MCF 10A (cell line): Measurements from ENCODE around the gene C16orf78. TPM values are rescaled to one million over a fixed set of nuclear protein-coding genes. Genes with fewer than 3 reads are reported as not detected.

Experiments used
- BruUV-seq: library from RNA; stranded (reverse); fragments of 400-500 nt; replicated peaks from 2 replicates; lab custom pipeline; 2021; lab: Mats Ljungman, UMichigan
- CTCF ChIA-PET: fragments of 300-600 bp; sonication (Branson Sonifier 250); formaldehyde crosslinking; extraction: SDS; loops from one replicate; lab custom pipeline; 2021; ENCODE audit warnings: antibody characterized with exemption, inconsistent platforms; lab: Yijun Ruan, JAX
- POLR2A ChIA-PET: fragments of 300-600, 350-650 bp; sonication (Branson Sonifier 250); formaldehyde crosslinking; extraction: SDS; loops from one replicate; lab custom pipeline; 2020; ENCODE audit warnings: antibody characterized with exemption, inconsistent platforms; lab: Yijun Ruan, JAX
- DNase-seq: peaks from one replicate; pipeline ENCODE4 v3.0.0-alpha.2; 2018; ENCODE audit not compliant: unreplicated experiment
- H3K27ac Mint-ChIP-seq: one replicate; pipeline ENCODE4 v1.8.0; 2022; ENCODE audit warnings: mild to moderate bottlenecking, low read depth, mixed read lengths; ENCODE audit not compliant: unreplicated experiment
- H3K27me3 Mint-ChIP-seq: one replicate; pipeline ENCODE4 v1.8.0; 2022; ENCODE audit warnings: mixed read lengths; ENCODE audit not compliant: insufficient read depth, unreplicated experiment
- H3K36me3 Mint-ChIP-seq: one replicate; pipeline ENCODE4 v1.8.0; 2022; ENCODE audit warnings: mild to moderate bottlenecking, moderate library complexity, mixed read lengths; ENCODE audit not compliant: insufficient read depth, unreplicated experiment
- H3K4me1 Mint-ChIP-seq: one replicate; pipeline ENCODE4 v1.8.0; 2022; ENCODE audit warnings: mixed read lengths; ENCODE audit not compliant: insufficient read depth, unreplicated experiment
- H3K4me3 Mint-ChIP-seq: one replicate; pipeline ENCODE4 v1.8.0; 2022; ENCODE audit warnings: mild to moderate bottlenecking, moderate library complexity, mixed read lengths; ENCODE audit not compliant: unreplicated experiment
- H3K9me3 Mint-ChIP-seq: one replicate; pipeline ENCODE4 v1.8.0; 2022; ENCODE audit warnings: mixed read lengths; ENCODE audit not compliant: unreplicated experiment
- CTCF ChIP-seq: fragments of 200-600 bp; IDR thresholded peaks from one replicate; pipeline ENCODE4 v1.8.0; 2022; ENCODE audit warnings: antibody characterized with exemption, mild to moderate bottlenecking; ENCODE audit not compliant: unreplicated experiment
- intact Hi-C: fragments of 100-400 bp; cut with micrococcal nuclease; formaldehyde crosslinking; loops from 2 replicates; pipeline ENCODE4 v1.14.1; 2022
- total RNA-seq: library from RNA; stranded (reverse); gene quantifications from 2 replicates; pipeline ENCODE4 v1.2.3, GENCODE V29; 2022

C16orf78 gene
- total RNA-seq, 1 experiment from 2014 or later = not detected

- H3K9me3 Mint-ChIP-seq = no peaks in the 10 kb centered on the region
- DNase-seq = no peak
- H3K4me3 Mint-ChIP-seq = no peak overlapping the region
- ChIA-PET CTCF (interaction anchor here (1.0 to 1.3 kb wide), 2 partner anchors 610 to 728 kb away, joined by 3 read pairs; partner anchors contain the start of gene CNEP1R1), POLR2A (interaction anchor here (0.6 kb wide), 1 partner anchor 332 kb away, joined by 4 read pairs; no protein-coding TSS in a partner anchor)
- intact Hi-C loops = no loop called here
- no peaks in the 10 kb centered on the region for H3K4me1 Mint-ChIP-seq
- H3K27me3 Mint-ChIP-seq = peaks cover 52% of the 10 kb centered on the region
- no TSS peak for BruUV-seq
- no peak overlapping the region for H3K27ac Mint-ChIP-seq
- TF ChIP-seq CTCF = no peak
- H3K36me3 Mint-ChIP-seq = no peaks in the 10 kb centered on the region
These were observed 41.1 kb downstream of the C16orf78 start for GRCh38 chr16:49414671-49415070.

- no peak overlapping the region for H3K4me3 Mint-ChIP-seq
- CTCF ChIA-PET = no interaction called here
- no TSS peak for BruUV-seq
- intact Hi-C loops = no loop called here
- no peaks in the 10 kb centered on the region for H3K4me1 Mint-ChIP-seq
- no peaks in the 10 kb centered on the region for H3K36me3 Mint-ChIP-seq
- H3K27me3 Mint-ChIP-seq = peaks cover 56% of the 10 kb centered on the region
- no peak overlapping the region for H3K27ac Mint-ChIP-seq
- no peak for TF ChIP-seq CTCF
- H3K9me3 Mint-ChIP-seq = no peaks in the 10 kb centered on the region
- POLR2A ChIA-PET = no interaction called here
- no peak for DNase-seq
These were observed 41.5 kb downstream of the C16orf78 start for GRCh38 chr16:49415083-49415482.

GRCh38 chr16:49416001-49416675, 42.5 kb downstream of the C16orf78 start:
- Mint-ChIP-seq H3K36me3 (no peaks in the 10 kb centered on the region), H3K4me3 (no peak overlapping the region), H3K4me1 (no peaks in the 10 kb centered on the region), H3K9me3 (no peaks in the 10 kb centered on the region), H3K27me3 (peaks cover 66% of the 10 kb centered on the region), H3K27ac (no peak overlapping the region)
- intact Hi-C loops = no loop called here
- ChIA-PET POLR2A (no interaction called here), CTCF (interaction anchor here (0.7 to 2.1 kb wide), 2 partner anchors 8 to 116 kb away, joined by 3 to 16 read pairs; no protein-coding TSS in a partner anchor)
- BruUV-seq = no TSS peak
- no peak for DNase-seq
- no peak for TF ChIP-seq CTCF

GRCh38 chr16:49417354-49417753, 43.8 kb downstream of the C16orf78 start:
- CTCF ChIA-PET = interaction anchor here (0.8 to 2.1 kb wide), 3 partner anchors 9 to 460 kb away, joined by 3 to 16 read pairs (median 4); no protein-coding TSS in a partner anchor
- peaks cover 78% of the 10 kb centered on the region for H3K27me3 Mint-ChIP-seq
- H3K27ac Mint-ChIP-seq = no peak overlapping the region

More at GRCh38 chr16:49417354-49417753, 43.8 kb downstream of the C16orf78 start:
- POLR2A ChIA-PET = no interaction called here
- no TSS peak for BruUV-seq
- H3K36me3 Mint-ChIP-seq = peaks cover 4% of the 10 kb centered on the region
- intact Hi-C loops = no loop called here
- no peaks in the 10 kb centered on the region for H3K9me3 Mint-ChIP-seq
- TF ChIP-seq CTCF = no peak
- H3K4me1 Mint-ChIP-seq = no peaks in the 10 kb centered on the region
- H3K4me3 Mint-ChIP-seq = no peak overlapping the region
- no peak for DNase-seq
